ENCODE results near the gene CCR8.
"Not testable (repeated sequence)": the region's sequence is repeated elsewhere in the genome, so short reads cannot be mapped to it uniquely, and the experiment has no call there.

Gene CCR8

DNA sequence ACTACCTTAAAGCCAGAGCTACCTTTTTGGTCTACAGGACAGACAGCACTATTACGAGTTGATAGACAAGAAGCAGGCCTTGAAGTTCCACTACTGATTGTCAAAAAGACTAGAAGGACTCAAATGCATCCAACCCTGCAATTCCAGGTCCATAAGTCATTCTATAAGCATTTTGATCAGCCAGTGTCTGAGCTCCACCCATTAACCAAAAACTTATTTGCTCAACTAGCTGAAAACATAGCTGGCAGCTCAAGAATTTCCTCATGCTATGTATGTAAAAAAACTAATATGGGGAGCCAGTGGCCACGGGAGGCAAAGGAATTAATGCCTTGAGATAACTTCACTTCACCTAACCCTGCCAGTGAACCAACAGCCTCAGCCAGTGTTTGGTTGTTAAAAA, 21.6 kb downstream of the CCR8 start:
- not testable (repeated sequence) for DNase-seq

DNA sequence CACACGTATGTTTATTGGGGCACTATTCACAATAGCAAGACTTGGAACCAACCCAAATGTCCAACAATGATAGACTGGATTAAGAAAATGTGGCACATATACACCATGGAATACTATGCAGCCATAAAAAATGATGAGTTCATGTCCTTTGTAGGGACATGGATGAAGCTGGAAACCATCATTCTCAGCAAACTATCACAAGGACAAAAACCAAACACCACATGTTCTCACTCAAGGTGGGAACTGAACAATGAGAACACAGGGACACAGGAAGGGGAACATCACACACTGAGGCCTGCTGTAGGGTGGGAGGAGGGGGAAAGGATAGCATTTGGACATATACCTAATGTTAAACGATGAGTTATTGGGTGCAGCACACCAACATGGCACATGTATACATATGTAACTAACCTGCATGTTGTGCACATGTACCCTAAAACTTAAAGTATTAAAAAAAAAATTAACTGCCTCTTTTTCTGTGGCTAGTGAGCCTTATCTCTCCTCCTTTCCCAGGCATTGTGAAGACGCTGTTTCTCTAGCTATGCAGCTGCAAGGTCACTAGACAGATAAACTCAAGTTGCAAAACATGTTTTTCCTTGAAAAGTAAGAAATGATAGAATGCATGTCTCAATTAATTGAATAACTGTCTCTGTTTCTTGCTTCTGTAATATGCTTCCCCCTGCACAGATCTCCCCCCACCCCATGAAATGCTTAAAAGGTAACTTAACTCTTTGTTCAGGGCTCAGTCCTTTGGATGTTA, 23.8 kb downstream of the CCR8 start:
- not testable (repeated sequence) for DNase-seq

GRCh38 chr3:39358333-39358732, 28.8 kb downstream of the CCR8 start:
- no peak for DNase-seq

DNA sequence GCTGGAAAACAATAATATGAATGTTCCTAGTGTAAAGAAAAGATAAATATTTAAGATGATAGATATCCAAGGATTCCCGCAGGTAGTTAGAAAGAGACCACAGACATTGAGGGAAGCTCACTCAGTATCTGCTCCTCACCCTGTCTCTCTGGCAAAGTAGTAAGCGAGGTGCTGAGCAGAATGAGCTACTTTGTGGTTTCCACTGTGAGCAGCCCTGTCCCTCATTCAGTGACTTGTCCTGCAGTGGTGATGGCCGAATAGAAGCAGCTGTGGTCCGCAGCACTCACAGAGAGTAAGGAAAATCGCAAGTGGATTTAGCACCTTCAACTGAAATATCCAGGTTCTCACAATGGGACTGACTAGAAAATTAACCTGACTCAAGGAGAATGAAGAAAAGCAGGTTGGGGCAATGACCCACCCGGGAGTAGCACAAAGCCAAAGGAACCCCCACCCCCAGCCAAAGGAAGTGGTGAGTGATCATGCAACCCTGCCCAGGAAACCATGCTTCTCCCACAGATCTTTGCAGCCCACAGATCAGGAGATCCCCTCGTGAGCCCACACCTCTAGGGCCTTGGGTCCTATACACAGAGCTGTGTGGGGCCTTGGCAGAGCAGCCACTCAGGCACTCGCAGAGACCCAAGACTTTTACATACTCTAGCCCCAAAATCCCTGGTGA, 31.9 kb downstream of the CCR8 start:
- DNase-seq: no peak

- no peak for DNase-seq
Measured at GRCh38 chr3:39362192-39362591, 32.7 kb downstream of the CCR8 start.

DNA sequence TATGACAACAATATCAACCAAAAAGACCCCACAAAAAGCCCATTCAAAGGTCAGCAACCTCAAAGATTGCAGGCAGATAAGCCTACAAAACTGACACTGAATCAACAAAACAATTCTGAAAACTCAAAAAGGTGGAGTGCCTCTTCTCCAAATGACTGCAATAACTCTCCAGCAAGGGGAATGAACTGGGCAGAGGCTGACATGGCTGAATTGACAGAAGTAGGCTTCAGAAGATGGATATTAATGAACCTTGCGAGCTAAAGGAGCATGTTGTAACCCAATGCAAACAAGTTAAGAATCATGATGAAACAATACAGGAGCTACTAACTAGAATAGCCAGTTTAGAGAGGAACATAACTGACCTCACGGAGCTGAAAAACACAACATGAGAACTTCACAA, 33.3 kb downstream of the CCR8 start:
- peak; percentile 40 for DNase-seq

DNA sequence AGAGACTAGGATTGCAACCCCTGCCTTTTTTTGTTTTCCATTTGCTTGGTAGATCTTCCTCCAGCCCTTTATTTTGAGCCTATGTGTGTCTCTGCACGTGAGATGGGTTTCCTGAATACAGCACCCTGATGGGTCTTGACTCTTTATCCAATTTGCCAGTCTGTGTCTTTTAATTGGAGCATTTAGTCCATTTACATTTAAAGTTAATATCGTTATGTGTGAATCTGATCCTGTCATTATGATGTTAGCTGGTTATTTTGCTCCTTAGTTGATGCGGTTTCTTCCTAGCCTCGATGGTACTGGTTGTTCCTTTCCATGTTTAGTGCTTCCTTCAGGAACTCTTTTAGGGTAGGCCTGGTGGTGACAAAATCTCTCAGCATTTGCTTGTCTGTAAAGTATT, 40.9 kb downstream of the CCR8 start:
- not testable (repeated sequence) for DNase-seq

- no peak for DNase-seq
Measured at GRCh38 chr3:39372833-39373232, 43.3 kb downstream of the CCR8 start.

DNA sequence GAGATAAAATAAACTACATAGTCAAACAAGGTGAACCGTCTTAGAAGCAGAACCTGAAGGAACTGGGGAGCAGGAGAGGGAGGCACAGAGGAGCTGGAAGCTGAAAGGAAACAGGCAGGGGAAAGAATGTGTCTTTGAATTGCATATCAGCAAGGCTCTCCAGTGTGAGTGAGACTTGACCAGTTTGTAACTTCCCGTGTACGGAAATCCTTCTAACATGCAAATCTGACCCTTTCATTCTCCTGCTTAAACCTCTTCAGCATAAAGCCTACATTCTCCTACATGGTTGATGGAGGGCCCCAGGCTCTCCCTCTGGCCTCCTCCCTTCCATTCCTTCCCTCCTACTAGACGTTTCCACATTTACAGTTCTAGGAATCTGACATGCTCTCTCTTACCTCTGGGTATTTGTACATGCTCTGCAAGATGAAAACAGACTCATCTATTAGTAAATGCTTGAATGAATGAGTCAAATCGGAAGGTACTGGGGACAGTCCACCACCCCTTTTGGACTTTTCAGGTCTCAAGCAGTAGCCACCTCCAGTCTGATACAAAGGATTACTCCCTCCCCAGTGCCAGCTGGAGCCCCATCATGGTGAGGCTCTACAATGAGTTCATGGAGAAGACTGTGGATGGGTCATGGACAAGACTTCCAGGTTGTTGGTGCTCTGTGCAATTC, 47.6 kb downstream of the CCR8 start:
- no peak for DNase-seq

DNA sequence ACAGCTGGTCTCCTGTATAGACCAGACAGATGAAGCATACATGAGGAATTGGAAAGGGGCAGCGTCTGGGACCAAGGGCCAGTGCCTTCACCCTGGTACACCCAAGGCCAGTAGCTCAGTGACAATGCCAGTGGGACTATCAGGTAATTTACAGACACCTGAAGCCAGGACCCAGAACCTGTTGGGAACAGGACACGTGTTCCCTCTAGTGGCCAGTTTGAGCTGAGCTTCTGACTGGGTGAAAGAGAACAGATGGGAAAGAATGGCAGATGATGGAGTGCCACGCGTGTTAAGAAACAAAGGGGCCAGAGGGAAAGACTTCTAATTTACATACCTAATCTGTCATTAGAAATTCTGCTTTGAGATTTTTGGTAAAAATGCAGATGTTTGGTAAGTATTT, 48.6 kb downstream of the CCR8 start:
- no peak for DNase-seq

- DNase-seq: no peak
Measured at GRCh38 chr3:39378957-39379777, 49.7 kb downstream of the CCR8 start.

- DNase-seq: no peak
Measured at GRCh38 chr3:39379778-39380155, 50.3 kb downstream of the CCR8 start.

GRCh38 chr3:39381432-39381831, 51.9 kb downstream of the CCR8 start:
- no peak for DNase-seq
